GM18526 (cell line): ENCODE results near the gene RCAN3.

ENCODE experiments used
- POLR2A ChIP-seq: IDR thresholded peaks from 3 replicates; pipeline ENCODE4 v1.6.1; 2011; ENCODE audit not compliant: insufficient read length; ENCODE audit errors: extremely low read depth

The RCAN3 gene

GRCh38 chr1:24580756-24581155 lies 78.1 kb downstream of the RCAN3 start:
- TF ChIP-seq POLR2A, result no peak

GRCh38 chr1:24584171-24584647 lies 81.6 kb downstream of the RCAN3 start:
- no peak for TF ChIP-seq POLR2A

GRCh38 chr1:24586119-24586518 lies 83.5 kb downstream of the RCAN3 start:
- no peak for TF ChIP-seq POLR2A

- TF ChIP-seq POLR2A, result no peak
Observed at GRCh38 chr1:24586970-24587820, 84.6 kb downstream of the RCAN3 start.

DNA sequence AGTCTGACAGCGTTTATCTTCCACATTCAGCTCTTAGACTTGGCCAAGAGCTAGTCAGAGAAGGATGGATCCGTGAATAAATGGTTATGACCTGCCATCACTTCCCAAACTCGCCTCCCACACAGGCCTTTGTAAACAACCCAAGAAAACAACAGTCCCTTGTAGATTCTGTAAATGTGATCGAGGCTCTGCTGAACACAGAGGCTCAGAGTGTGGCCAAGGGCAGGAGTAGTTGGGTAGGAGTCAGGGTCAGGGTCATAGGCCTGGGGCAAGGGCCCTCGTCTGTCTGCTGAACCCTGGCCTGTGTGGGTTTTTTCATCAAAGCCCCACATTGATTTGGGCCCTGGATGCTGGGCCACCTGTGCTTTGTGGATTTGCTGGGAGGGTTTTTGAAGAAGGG lies 85.9 kb downstream of the RCAN3 start:
- TF ChIP-seq POLR2A, result no peak

GRCh38 chr1:24589200-24589599 lies 86.6 kb downstream of the RCAN3 start:
- TF ChIP-seq POLR2A, result no peak
